Measurements from ENCODE around the gene PRRG4. TPM values are rescaled to one million over a fixed set of nuclear protein-coding genes. Genes with fewer than 3 reads are reported as not detected.

Gene PRRG4
- total RNA-seq, 4 donors from 2014 or later: 1.7 to 6.7 (median 2.5) TPM

DNA sequence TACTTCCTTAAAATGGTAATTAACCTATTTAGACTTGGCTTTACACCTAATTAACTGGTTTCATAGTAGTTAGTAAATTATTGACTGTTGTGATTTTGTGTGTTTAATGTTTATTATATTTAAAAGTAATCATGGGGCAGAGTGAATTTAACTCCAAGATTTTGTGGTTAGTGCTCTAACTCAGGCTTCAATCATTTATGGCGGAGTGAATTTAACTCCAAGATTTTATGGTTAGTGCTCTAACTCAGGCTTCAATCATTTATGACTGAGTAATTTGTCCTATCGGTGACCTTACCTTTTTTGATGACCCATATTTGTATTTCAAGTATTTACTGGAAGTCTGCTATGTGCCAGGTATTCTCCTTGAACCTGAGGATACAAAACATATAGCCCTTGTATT lies 7.2 kb downstream of the PRRG4 start:
- Histone ChIP-seq H3K9me3 (no peaks in the 10 kb centered on the region), H3K4me1 (no peaks in the 10 kb centered on the region), H3K27ac (no peak overlapping the region), H3K36me3 (no peaks in the 10 kb centered on the region), H3K27me3 (peaks cover 4% of the 10 kb centered on the region), H3K4me3 (no peak overlapping the region)
- no peak for ATAC-seq
- 85 to 91% methylated on average over 2 of the region's 2 CpGs for WGBS, 2 donors (ENCODE audit: low coverage in 1 of 2)
- TF ChIP-seq POLR2A (IDR thresholded peaks at IDR 0.05) (no peak), EP300 (IDR thresholded peaks at IDR 0.05) (no peak), POLR2AphosphoS5 (IDR thresholded peaks at IDR 0.05) (no peak)
- TF ChIP-seq, protein P1, sequence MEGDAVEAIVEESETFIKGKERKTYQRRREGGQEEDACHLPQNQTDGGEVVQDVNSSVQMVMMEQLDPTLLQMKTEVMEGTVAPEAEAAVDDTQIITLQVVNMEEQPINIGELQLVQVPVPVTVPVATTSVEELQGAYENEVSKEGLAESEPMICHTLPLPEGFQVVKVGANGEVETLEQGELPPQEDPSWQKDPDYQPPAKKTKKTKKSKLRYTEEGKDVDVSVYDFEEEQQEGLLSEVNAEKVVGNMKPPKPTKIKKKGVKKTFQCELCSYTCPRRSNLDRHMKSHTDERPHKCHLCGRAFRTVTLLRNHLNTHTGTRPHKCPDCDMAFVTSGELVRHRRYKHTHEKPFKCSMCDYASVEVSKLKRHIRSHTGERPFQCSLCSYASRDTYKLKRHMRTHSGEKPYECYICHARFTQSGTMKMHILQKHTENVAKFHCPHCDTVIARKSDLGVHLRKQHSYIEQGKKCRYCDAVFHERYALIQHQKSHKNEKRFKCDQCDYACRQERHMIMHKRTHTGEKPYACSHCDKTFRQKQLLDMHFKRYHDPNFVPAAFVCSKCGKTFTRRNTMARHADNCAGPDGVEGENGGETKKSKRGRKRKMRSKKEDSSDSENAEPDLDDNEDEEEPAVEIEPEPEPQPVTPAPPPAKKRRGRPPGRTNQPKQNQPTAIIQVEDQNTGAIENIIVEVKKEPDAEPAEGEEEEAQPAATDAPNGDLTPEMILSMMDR (IDR thresholded peaks at IDR 0.05): no peak

GRCh38 chr11:32838505-32839274 lies 9.0 kb downstream of the PRRG4 start:
- no peak for ATAC-seq
- no peaks in the 10 kb centered on the region for H3K9me3 ChIP-seq
- TF ChIP-seq, protein P1 (IDR thresholded peaks at IDR 0.05): no peak
- TF ChIP-seq POLR2AphosphoS5 (IDR thresholded peaks at IDR 0.05) (no peak), EP300 (IDR thresholded peaks at IDR 0.05) (no peak), POLR2A (IDR thresholded peaks at IDR 0.05) (no peak)
- H3K27ac ChIP-seq: no peak overlapping the region
- H3K4me3 ChIP-seq: no peak overlapping the region
- 81 to 88% methylated on average over 2 of the region's 2 CpGs for WGBS, 2 donors (ENCODE audit: low coverage in 1 of 2)
- H3K4me1 ChIP-seq: no peaks in the 10 kb centered on the region
- no peaks in the 10 kb centered on the region for H3K36me3 ChIP-seq
- peaks cover 4% of the 10 kb centered on the region for H3K27me3 ChIP-seq

- Histone ChIP-seq H3K36me3 (no peaks in the 10 kb centered on the region), H3K27me3 (peaks cover 4% of the 10 kb centered on the region), H3K4me3 (no peak overlapping the region), H3K4me1 (no peaks in the 10 kb centered on the region), H3K27ac (no peak overlapping the region), H3K9me3 (no peaks in the 10 kb centered on the region)
- WGBS, 2 donors (ENCODE audit: low coverage in 1 of 2): 95 to 96% methylated on average over 2 of the region's 2 CpGs
- TF ChIP-seq POLR2A (IDR thresholded peaks at IDR 0.05) (no peak), EP300 (IDR thresholded peaks at IDR 0.05) (no peak), POLR2AphosphoS5 (IDR thresholded peaks at IDR 0.05) (no peak)
- TF ChIP-seq, protein P1 (IDR thresholded peaks at IDR 0.05): no peak
- ATAC-seq: no peak
Observed at GRCh38 chr11:32839308-32839707, 9.6 kb downstream of the PRRG4 start.

DNA sequence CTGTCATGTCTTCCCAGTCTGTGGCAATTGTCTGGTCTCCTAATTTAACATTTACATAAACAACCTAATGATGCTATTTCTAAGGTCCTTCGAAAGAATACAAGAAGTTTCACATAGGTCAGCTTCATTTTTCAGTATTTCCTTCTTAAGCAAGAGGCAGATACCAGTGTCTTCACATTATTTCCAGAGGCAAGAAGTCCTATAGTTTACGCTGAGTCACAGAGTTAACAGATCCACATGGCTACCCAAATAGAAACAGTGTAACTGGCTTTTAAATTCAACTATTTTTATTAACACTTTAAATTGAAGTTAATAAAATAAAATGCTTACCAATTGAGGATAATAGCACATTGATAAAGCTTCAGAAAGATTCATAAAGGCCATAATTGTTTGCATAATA lies 10.9 kb downstream of the PRRG4 start:
- Histone ChIP-seq H3K27ac (no peak overlapping the region), H3K27me3 (no peaks in the 10 kb centered on the region), H3K36me3 (no peaks in the 10 kb centered on the region), H3K4me3 (no peak overlapping the region), H3K9me3 (no peaks in the 10 kb centered on the region), H3K4me1 (no peaks in the 10 kb centered on the region)
- 71 to 74% methylated on average over 1 to 2 of the region's 2 CpGs for WGBS, 2 donors (ENCODE audit: low coverage in 1 of 2)
- TF ChIP-seq POLR2AphosphoS5 (IDR thresholded peaks at IDR 0.05): no peak
- TF ChIP-seq, protein P1 (IDR thresholded peaks at IDR 0.05): no peak
- no peak for TF ChIP-seq POLR2A (IDR thresholded peaks at IDR 0.05)
- TF ChIP-seq EP300 (IDR thresholded peaks at IDR 0.05): no peak
- ATAC-seq: no peak

DNA sequence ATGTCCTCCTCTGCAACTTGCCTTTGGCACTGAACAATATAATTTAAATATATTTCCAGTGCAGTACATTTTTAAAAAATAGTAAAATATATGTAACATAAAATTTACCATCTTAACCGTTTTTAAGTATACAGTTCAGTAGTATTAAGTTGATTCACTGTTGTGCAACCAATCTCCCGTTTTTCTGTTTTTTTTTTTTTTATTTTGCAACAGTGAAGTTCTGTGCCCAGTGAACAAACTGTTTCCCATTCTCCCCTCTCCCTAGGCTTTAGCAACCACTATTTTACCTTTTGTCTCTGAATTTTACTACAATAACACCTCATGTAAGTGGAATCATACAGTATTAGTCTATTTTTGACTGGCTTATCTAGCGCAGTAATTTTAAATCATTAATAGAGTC lies 13.8 kb downstream of the PRRG4 start:
- Histone ChIP-seq H3K9me3 (peaks cover 0 to 9% (median 0%) of the 10 kb centered on the region in 3 donors), H3K36me3 (no peaks in the 10 kb centered on the region), H3K4me3 (no peak overlapping the region), H3K27ac (no peak overlapping the region), H3K4me1 (no peaks in the 10 kb centered on the region), H3K27me3 (peaks cover 3% of the 10 kb centered on the region)
- 73 to 80% methylated on average over 3 of the region's 3 CpGs for WGBS, 2 donors (ENCODE audit: low coverage in 1 of 2)
- no peak for ATAC-seq
- TF ChIP-seq, protein P1 (IDR thresholded peaks at IDR 0.05): no peak
- TF ChIP-seq POLR2A (IDR thresholded peaks at IDR 0.05) (no peak), POLR2AphosphoS5 (IDR thresholded peaks at IDR 0.05) (no peak), EP300 (IDR thresholded peaks at IDR 0.05) (no peak)

Data from gastroesophageal sphincter (tissue), 4 donors.